K562 (cell line): ENCODE measurements around the gene POMGNT1. TPM values are rescaled to one million over a fixed set of nuclear protein-coding genes. Genes with fewer than 3 reads are reported as not detected.

Experiments
- CC2D1A ChIP-seq: fragments of 450-650 bp; IDR thresholded peaks from 2 replicates; pipeline ENCODE4 v1.6.1; 2017; ENCODE audit warnings: mild to moderate bottlenecking
- LCOR ChIP-seq: sonication (generic); formaldehyde crosslinking; IDR thresholded peaks from 2 replicates; pipeline ENCODE4 v1.8.0; 2022; ENCODE audit warnings: mild to moderate bottlenecking, missing genetic modification reagents
- MAFF ChIP-seq: IDR thresholded peaks from 2 replicates; pipeline ENCODE4 v1.6.1; 2012; ENCODE audit warnings: low read length, improper control_type of control experiment
- PTRF ChIP-seq: fragments of 450-650 bp; IDR thresholded peaks from 2 replicates; pipeline ENCODE4 v1.6.1; 2016; ENCODE audit warnings: mild to moderate bottlenecking, missing genetic modification characterization, missing compliant biosample characterization
- RFX1 ChIP-seq: fragments of 450-650 bp; IDR thresholded peaks from 2 replicates; pipeline ENCODE4 v1.6.1; 2016; ENCODE audit warnings: mild to moderate bottlenecking, moderate library complexity
- STAT5A ChIP-seq: IDR thresholded peaks from 2 replicates; pipeline ENCODE4 v1.6.1; 2012; ENCODE audit warnings: low read length, inconsistent platforms, borderline replicate concordance
- ZFP1 ChIP-seq: fragments of 450-650 bp; formaldehyde crosslinking; IDR thresholded peaks from 2 replicates; pipeline ENCODE4 v1.4.0; 2020; ENCODE audit warnings: mild to moderate bottlenecking, mixed read lengths
- ZNF407 ChIP-seq: fragments of 450-650 bp; IDR thresholded peaks from 2 replicates; pipeline ENCODE4 v1.6.1; 2016; ENCODE audit warnings: low read depth
- polyA plus RNA-seq, 8 experiments: library from polyadenylated mRNA; depleted of rRNA in 4 of 8; stranded (reverse) in 5 of 8; unstranded in 3 of 8; fragments of >200 nt; fragmentation: Nextera tagmentation in 2 of 8; fragmentation: Illumina TruSeq in 1 of 8; extraction: Ambion mirVana in 2 of 8; extraction: Trizol in 1 of 8; gene quantifications; 2 replicates each; pipeline versions ENCODE4 v1.2.1 to v1.2.3, GENCODE V29; 2011 to 2014; ENCODE audit warnings: inconsistent platforms in 1 of 8, missing spikeins in 1 of 8
- total RNA-seq, 7 experiments: library from RNA; depleted of rRNA in 6 of 7; stranded (reverse); fragments of >200 nt in 6 of 7; fragmentation: Illumina TruSeq in 2 of 7; extraction: Trizol in 2 of 7; gene quantifications; 2 replicates each; pipeline versions ENCODE4 v1.2.1 to v1.2.3, GENCODE V29; 2011 to 2021; ENCODE audit warnings: low replicate concordance in 1 of 7
- TF ChIP-seq, protein P1 (sequence below): sonication (generic); formaldehyde crosslinking; IDR thresholded peaks from 2 replicates; pipeline ENCODE4 v1.8.1; 2023; ENCODE audit warnings: missing genetic modification reagents, mild to moderate bottlenecking, borderline replicate concordance
- TF ChIP-seq, protein P2 (sequence below): sonication (generic); formaldehyde crosslinking; IDR thresholded peaks from 2 replicates; pipeline ENCODE4 v1.8.0; 2022; ENCODE audit warnings: missing genetic modification reagents, mild to moderate bottlenecking, borderline replicate concordance
- TF ChIP-seq, protein P3 (sequence below): fragments of 450-650 bp; IDR thresholded peaks from 2 replicates; pipeline ENCODE4 v1.6.1; 2016; ENCODE audit warnings: borderline replicate concordance

Gene POMGNT1
- total and polyA plus RNA-seq, 9 of the 15 experiments (the other 6 are each of a cell fraction or from before 2014, with no cell fraction given): 14.1 to 58.9 (median 37.8) TPM

DNA sequence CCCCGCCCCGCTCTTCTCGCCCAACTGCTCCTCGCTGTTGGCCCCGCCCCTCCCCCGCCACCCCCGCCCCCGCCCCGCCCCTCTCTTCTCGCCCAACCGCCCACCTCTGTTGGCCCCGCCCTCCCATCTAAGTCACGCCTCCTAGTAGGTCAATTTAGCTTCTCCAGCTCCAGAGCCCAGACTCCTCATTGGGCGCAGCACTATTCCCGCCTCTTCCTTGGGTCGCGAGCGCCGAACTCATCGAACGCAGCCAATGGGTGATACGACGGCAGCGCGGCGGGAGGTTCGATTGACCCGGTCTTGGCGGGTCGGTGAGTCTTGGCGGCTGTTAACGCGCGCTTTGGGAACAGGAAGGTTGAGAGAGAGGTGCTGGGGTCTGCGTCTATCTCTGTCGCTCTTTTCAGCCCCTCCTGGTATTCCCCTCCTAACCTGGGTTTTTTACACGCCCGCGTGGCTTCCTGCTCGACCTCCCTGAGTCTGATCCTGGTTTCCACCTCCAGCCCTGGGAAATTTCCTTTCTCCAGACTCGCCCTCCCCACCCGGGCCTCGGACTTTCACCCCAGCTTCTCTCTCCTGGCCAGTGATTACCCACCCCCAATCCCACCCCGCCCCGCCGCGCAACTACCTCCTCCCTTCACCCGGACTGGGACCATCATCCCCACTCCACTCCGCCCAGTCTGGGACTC, 49.3 kb upstream of the POMGNT1 start, which contains the start of gene RAD54L (continued):
- TF ChIP-seq, protein P1, sequence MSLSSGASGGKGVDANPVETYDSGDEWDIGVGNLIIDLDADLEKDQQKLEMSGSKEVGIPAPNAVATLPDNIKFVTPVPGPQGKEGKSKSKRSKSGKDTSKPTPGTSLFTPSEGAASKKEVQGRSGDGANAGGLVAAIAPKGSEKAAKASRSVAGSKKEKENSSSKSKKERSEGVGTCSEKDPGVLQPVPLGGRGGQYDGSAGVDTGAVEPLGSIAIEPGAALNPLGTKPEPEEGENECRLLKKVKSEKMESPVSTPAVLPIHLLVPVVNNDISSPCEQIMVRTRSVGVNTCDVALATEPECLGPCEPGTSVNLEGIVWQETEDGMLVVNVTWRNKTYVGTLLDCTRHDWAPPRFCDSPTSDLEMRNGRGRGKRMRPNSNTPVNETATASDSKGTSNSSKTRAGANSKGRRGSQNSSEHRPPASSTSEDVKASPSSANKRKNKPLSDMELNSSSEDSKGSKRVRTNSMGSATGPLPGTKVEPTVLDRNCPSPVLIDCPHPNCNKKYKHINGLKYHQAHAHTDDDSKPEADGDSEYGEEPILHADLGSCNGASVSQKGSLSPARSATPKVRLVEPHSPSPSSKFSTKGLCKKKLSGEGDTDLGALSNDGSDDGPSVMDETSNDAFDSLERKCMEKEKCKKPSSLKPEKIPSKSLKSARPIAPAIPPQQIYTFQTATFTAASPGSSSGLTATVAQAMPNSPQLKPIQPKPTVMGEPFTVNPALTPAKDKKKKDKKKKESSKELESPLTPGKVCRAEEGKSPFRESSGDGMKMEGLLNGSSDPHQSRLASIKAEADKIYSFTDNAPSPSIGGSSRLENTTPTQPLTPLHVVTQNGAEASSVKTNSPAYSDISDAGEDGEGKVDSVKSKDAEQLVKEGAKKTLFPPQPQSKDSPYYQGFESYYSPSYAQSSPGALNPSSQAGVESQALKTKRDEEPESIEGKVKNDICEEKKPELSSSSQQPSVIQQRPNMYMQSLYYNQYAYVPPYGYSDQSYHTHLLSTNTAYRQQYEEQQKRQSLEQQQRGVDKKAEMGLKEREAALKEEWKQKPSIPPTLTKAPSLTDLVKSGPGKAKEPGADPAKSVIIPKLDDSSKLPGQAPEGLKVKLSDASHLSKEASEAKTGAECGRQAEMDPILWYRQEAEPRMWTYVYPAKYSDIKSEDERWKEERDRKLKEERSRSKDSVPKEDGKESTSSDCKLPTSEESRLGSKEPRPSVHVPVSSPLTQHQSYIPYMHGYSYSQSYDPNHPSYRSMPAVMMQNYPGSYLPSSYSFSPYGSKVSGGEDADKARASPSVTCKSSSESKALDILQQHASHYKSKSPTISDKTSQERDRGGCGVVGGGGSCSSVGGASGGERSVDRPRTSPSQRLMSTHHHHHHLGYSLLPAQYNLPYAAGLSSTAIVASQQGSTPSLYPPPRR: no peak
- TF ChIP-seq ZNF407: peak; percentile 41; the same call in 1 of the 2 replicates
- TF ChIP-seq ZFP1: no peak
- TF ChIP-seq CC2D1A: no peak
- peak; percentile 98 for TF ChIP-seq LCOR (CRISPR knock-in tag)
- TF ChIP-seq, protein P2, sequence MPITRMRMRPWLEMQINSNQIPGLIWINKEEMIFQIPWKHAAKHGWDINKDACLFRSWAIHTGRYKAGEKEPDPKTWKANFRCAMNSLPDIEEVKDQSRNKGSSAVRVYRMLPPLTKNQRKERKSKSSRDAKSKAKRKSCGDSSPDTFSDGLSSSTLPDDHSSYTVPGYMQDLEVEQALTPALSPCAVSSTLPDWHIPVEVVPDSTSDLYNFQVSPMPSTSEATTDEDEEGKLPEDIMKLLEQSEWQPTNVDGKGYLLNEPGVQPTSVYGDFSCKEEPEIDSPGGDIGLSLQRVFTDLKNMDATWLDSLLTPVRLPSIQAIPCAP (CRISPR knock-in tag): no peak; the same call in 1 of the 2 replicates
- TF ChIP-seq, protein P3, sequence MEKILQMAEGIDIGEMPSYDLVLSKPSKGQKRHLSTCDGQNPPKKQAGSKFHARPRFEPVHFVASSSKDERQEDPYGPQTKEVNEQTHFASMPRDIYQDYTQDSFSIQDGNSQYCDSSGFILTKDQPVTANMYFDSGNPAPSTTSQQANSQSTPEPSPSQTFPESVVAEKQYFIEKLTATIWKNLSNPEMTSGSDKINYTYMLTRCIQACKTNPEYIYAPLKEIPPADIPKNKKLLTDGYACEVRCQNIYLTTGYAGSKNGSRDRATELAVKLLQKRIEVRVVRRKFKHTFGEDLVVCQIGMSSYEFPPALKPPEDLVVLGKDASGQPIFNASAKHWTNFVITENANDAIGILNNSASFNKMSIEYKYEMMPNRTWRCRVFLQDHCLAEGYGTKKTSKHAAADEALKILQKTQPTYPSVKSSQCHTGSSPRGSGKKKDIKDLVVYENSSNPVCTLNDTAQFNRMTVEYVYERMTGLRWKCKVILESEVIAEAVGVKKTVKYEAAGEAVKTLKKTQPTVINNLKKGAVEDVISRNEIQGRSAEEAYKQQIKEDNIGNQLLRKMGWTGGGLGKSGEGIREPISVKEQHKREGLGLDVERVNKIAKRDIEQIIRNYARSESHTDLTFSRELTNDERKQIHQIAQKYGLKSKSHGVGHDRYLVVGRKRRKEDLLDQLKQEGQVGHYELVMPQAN: peak; percentile 94
- no peak for TF ChIP-seq MAFF
- TF ChIP-seq STAT5A: no peak
- TF ChIP-seq RFX1: no peak
- no peak for TF ChIP-seq PTRF (tag)
